ENCODE results near the gene SEZ6L.

GRCh38 chr22:26318975-26319374, 149.7 kb downstream of the SEZ6L start:
- TF ChIP-seq CTCF (IDR thresholded peaks at IDR 0.05; ENCODE audit: insufficient read depth, low read depth, low read length), result peak; percentile 54
- TF ChIP-seq EZH2 (IDR thresholded peaks at IDR 0.05; ENCODE audit: insufficient read depth, low read length), result no peak
